ENCODE data around the gene CREB5.

CREB5 gene

GRCh38 chr7:28708033-28708951, 296.0 kb downstream of the CREB5 start:
- DNase-seq (ENCODE audit: low read depth in 2 of 2) = peak; percentile 65 to 66

GRCh38 chr7:28709748-28710147, 297.4 kb downstream of the CREB5 start:
- DNase-seq (ENCODE audit: low read depth in 2 of 2) = no peak

GRCh38 chr7:28711114-28711513, 298.8 kb downstream of the CREB5 start:
- no peak for DNase-seq (ENCODE audit: low read depth in 2 of 2)

- DNase-seq (ENCODE audit: low read depth in 2 of 2) = no peak
These were observed 302.3 kb downstream of the CREB5 start for GRCh38 chr7:28714459-28715120.

- DNase-seq (ENCODE audit: low read depth in 2 of 2) = no peak
These were observed 305.2 kb downstream of the CREB5 start for GRCh38 chr7:28717445-28718054.

GRCh38 chr7:28718055-28718481, 305.8 kb downstream of the CREB5 start:
- no peak for DNase-seq (ENCODE audit: low read depth in 2 of 2)

- DNase-seq (ENCODE audit: low read depth in 2 of 2) = no peak
These were observed 306.2 kb downstream of the CREB5 start for GRCh38 chr7:28718545-28718944.

GRCh38 chr7:28722684-28723083, 310.4 kb downstream of the CREB5 start:
- DNase-seq (ENCODE audit: low read depth in 2 of 2) = no peak

GRCh38 chr7:28723336-28723735, 311.0 kb downstream of the CREB5 start:
- DNase-seq (ENCODE audit: low read depth in 2 of 2) = no peak

GRCh38 chr7:28724563-28724962, 312.2 kb downstream of the CREB5 start:
- DNase-seq (ENCODE audit: low read depth in 2 of 2) = no peak

GRCh38 chr7:28725045-28725642, 312.8 kb downstream of the CREB5 start:
- DNase-seq (ENCODE audit: low read depth in 2 of 2) = no peak

- no peak for DNase-seq (ENCODE audit: low read depth in 2 of 2)
These were observed 313.6 kb downstream of the CREB5 start for GRCh38 chr7:28725911-28726310.

- DNase-seq (ENCODE audit: low read depth in 2 of 2) = no peak
These were observed 314.2 kb downstream of the CREB5 start for GRCh38 chr7:28726555-28726954.

- DNase-seq (ENCODE audit: low read depth in 2 of 2) = no peak
These were observed 317.0 kb downstream of the CREB5 start for GRCh38 chr7:28729281-28729680.

GRCh38 chr7:28729727-28730126, 317.4 kb downstream of the CREB5 start:
- DNase-seq (ENCODE audit: low read depth in 2 of 2) = no peak

- no peak for DNase-seq (ENCODE audit: low read depth in 2 of 2)
These were observed 318.9 kb downstream of the CREB5 start for GRCh38 chr7:28731092-28731658.

GRCh38 chr7:28732071-28732869, 320.0 kb downstream of the CREB5 start:
- DNase-seq (ENCODE audit: low read depth in 2 of 2) = no peak

- no peak for DNase-seq (ENCODE audit: low read depth in 2 of 2)
These were observed 320.7 kb downstream of the CREB5 start for GRCh38 chr7:28733035-28733434.

GRCh38 chr7:28738412-28738811, 326.1 kb downstream of the CREB5 start:
- DNase-seq (ENCODE audit: low read depth in 2 of 2) = no peak

GRCh38 chr7:28739128-28739527, 326.8 kb downstream of the CREB5 start:
- DNase-seq (ENCODE audit: low read depth in 2 of 2) = no peak

- DNase-seq (ENCODE audit: low read depth in 2 of 2) = no peak
These were observed 327.5 kb downstream of the CREB5 start for GRCh38 chr7:28739826-28740225.

Measured in fibroblast of skin of left quadriceps (primary cell).